Epidermal melanocyte (primary cell): ENCODE data around the gene LIFR.

Source experiments
- DNase-seq: peaks from one replicate; pipeline ENCODE4 v3.0.0; 2011; ENCODE audit warnings: low spot score; ENCODE audit not compliant: insufficient read length

The LIFR gene

DNA sequence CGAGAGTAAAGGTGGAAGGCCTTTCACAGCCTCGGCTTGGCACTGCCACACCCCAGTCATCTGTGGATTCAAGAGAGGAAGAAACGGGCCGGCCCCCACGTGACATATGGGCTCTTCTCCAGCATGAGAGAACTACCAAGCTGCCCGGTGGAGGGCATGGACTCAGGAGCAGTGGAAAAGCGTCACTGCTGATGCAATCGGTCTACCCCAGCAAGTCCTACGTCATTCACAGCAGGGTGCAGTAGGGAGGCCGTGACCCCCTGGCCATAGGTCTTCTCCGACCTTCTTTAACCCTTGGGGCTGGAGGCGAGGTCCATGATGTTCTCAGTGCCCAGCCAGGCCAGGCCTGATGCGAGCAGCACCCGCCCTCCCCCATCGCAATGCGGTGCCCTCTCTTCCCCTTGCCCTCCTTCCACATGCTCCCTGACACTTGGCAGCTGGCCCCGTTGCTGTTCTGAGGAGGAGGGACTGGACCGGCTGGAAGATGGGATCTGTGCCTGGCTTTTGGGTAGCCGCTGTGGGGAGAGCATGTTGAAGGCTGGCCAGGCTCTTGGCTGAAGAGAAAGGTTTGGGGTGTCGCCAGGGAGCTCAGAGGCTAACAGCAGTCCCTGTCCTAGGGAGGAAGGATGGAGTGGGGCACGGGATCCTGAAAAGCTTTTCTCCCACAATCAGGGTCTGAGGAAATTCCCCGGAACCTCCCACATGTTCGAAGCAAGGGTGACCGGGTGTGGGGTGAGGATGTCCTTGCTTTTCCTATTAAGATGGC is 89.8 kb downstream of the LIFR start:
- DNase-seq, result no peak

DNA sequence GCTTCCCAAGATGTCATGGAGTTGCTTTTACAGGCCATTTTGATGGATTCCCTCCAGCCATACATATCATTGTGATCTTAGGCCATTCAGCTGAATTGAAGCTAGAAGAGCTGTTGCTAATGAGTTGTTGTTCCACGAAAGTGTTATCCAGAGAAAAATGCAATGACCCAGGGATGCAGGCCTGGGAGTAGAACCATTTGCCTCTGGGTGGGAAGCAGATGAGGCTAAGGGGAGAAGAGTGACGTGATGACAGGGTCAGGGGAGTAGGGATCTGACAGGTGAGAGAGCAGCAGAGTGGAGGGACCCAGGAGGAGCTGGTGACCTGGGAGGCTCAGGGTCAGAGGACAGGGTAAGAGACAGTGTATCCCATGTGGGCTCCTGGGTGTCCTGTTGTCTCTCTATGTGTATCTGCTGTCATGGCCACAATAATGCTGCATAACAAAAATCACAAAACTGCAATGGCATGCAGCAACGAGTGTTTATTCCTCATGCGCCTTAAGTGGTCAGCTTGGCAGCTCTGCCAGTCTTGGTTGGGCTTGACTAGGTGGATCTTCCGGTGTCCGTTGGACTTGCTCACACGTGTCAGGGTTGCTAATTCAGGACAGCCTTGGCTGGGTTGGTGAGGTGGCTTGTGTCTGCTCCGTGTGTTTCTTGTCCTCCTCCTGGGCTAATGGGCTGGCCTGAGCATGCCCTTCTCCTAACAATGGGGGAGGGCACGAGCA is 90.6 kb downstream of the LIFR start:
- DNase-seq, result no peak

DNA sequence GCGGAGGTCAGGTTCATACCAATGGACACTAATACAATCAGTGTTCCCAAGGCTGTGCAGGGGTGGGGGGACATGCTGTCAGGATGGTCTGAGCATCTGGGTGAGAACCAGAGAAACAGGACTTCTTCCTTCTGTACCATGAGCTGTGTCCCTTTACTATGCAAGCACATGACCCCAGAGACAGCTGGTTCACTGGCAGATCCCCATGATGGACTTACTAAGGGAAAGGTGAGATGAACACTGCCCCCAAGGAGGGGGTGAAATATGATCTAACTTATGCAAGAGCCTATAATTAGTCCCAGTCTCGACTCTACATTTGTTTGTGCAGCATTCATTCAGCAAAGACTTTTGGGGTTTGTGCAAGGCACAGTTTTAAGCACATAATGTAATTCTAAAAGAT is 91.4 kb downstream of the LIFR start:
- no peak for DNase-seq

DNA sequence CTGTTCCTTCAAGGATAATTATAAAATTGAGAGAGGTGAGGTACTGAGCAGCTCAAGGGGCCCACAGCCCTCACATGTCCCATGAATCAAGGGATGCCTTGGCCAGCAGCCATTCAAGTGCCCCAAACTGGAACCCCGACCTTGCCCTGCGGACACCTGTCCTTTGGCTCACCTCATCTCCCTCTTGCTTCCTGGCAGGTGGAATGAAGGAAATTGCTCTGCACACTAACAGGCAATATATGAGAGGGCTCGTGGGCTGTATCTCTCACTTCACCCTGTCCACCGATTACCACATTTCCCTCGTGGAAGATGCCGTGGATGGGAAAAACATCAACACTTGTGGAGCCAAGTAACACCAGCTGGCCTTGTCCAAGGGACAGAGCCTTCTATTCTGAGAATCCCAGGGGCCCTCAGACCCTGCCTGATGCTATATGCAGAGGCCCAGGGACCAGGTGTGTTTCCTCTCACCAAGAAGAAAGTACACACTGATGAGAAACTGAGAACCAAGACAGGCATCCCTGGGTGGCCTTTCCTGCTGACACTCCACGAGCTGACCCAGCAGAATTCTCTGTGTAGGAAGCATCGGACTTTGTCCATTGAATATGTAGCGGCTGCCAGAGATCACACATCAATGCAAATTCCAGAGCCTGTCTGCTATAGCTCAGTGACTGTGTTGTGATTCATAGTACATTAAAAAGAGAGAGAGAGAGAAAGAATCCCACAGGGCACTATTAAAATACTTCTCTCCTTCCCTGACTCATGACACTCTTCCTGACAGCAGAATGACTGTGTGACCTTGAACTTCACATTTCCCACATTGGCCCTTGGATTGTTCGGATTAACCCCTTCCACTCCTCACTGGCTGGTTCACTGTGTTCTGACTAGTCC is 92.6 kb downstream of the LIFR start:
- DNase-seq, result peak; percentile 32

DNA sequence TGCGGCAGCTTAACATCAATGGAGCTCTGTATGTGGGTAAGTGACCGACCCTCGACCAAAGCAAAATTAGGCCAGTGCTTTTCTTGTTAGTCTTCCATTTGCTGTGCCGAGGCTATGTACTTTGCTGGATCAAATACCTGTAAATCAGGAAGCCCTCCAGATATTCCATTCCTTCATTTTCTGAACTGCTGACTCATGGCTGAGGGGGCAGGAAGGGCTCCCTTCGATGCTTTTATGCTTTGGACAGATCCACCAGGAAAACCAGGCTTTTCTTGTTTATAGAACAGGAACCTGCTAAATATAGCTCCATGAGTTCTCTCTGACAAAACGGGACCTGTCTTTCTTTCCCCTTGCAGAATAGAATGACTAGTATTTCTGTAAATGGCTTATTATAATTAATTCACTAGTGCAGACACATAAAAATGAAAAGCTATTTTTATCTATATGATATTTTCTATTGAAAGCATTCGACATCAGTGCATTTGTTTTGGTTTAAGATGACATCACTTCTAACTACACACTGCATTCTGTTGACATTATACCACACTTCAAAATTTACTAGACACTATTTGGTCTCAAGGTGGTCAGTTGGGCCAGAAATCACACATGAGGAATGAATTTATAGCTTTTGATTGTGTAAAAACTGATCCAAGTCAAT is 93.3 kb downstream of the LIFR start:
- DNase-seq, result no peak

DNA sequence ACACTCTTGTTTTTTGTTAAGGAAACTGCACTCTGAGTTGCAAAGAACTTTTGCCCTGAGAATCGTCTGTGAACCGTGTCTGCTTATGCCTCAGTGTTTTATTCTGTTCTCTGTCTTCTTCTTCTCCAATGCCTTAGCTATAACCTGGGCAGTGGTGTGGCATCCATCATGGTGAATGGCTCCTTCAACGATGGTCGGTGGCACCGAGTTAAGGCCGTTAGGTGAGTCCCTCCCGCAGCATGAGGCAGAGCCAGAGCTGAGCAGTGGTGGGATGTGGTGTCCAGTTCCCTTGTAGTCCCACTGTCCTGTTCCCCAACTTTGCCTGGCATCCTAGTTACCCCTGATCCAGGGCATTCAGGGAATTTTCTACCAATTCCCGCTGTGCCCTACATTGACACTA is 98.3 kb downstream of the LIFR start:
- DNase-seq, result no peak

DNA sequence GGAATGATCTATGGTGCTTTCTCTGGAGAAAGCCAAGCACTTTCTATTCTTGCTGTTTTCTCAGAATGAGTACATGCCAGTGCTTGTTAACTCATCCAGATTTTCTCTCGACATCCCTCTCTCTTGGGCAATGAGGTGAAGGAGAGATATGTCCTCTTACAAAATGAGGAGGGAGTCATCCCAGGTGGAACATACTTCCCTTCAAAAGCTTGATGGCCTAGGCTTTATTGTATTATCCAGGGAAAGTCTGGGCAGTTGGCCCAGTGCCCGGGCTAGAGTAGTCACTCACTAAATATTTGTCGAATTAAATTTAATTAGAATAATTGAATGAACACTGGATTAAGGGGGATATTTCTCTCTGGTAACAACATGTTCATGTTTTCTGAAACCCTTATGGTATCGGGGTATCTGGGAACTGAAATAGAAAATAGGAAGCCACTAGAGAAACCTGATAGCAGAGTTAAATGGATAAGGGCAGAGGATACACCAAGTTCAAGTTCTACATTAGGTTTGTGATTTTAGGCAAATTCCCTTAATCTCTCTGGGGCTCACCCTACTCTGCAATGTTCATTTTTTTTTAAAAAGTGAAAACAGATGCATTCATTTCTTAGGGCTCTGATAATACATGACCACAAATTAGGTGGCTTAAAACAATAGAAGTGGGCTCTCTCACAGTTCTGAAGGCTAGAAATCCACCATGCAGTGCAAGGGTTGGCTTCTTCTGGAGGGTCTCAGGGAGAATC is 99.6 kb downstream of the LIFR start:
- DNase-seq, result no peak

DNA sequence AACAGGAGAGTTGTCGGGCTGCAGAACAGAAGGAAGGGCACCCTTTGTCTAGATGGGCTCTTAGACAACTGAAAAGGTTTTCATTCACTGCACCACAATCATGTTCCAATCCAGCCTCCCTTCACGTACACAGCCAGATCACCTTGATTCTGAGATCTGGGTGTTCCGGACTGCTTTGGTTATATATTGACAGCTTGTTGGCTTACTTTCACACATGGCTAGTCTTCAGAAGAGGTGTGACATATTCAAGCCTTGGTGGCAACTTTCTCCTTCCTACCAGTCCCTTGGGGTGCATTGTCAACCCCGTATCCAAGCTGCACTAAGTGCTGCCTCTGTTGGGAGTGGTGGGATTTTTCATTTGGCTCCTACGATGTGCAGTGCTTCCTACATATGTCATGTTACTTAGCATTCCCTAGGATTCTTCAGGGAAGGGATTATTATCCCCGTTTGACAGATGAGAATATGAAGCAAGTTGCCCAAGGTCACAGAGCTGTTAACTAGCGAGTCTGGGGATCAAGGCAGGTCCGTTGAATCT is 100.6 kb downstream of the LIFR start:
- DNase-seq, result no peak

DNA sequence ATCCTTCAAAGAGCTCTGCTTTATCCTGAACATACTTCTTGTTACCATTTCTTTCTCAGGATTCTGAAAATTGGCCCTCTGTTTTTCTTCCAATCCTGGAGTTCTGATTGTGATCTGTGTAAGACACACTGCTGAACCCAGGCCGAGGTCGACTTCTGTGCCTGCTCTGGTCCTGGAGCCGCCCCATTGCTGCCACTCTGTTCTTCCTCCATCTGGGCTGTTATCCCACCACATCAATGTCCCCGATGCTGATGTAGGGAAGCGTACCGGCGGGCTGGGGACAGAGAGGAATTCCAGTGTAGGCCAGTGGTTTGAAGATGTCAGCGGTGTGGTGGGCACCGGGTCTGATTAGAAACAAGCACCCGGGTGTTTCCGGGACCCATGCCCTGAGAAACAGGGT is 102.5 kb downstream of the LIFR start:
- DNase-seq, result no peak

DNA sequence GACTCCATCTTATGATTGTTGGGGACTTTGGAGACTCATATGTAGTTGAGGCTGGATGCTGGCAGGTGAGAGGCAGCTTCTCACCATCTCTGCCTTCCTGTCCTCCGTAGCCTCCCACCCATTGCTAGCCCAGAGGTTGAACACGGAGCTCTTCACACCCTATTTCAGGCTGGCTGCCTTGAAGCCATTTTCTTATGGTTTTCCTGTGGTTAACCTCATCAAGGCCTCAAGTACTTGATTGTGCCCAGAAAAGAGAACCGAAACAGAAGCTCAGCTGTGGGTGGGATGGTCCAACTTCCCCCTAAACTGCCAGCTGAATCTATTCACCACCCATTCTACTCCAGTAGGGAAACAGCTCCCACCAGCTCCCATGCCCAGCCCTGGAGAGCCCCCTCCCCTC is 102.9 kb downstream of the LIFR start:
- DNase-seq, result no peak

DNA sequence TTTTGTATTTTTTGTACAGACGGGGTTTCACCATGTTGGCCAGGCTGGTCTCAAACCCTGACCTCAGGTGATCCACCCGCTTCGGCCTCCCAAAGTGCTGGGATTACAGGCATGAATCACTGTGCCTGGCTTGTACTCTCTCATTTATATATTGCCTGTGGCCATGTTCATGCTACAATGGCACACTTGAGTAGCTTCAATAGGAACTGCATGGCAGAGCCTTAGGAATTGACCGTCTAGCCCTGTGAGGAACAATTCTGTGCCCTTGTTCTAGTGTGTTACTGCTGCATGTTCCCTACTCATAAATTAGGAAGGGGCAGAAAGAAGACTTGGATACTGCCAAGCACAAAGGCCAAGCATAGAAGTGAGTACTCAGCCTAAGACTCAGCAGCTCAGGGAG is 104.2 kb downstream of the LIFR start:
- DNase-seq, result no peak

DNA sequence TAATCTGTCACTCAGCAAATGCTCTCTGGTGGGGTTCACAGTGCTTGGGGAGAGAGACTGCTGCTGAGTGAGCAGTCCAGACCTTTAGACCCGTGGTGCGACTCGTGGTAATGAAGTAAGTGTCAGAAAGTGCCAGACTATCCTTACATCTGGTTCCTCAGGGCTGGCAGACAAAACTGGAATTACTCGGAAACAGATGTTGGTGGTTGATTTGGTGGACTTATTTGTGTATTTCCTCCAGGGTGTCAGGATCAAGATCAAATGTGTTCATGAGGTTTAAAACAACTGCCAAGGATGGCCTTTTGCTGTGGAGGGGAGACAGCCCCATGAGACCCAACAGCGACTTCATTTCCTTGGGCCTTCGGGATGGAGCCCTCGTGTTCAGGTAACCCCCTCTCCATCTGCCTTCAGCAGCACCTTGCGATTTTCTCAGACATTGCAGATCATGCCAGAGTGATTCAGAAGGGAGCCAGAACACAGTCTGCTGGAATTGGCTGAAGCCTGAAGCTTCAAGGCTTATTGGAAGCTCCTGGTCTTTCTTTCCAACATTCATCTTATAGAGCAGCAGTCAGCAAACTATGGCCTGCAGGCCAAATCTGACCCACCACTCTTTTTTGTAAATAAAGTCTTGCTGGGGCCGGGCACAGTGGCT is 105.2 kb downstream of the LIFR start:
- DNase-seq, result peak; percentile 38

DNA sequence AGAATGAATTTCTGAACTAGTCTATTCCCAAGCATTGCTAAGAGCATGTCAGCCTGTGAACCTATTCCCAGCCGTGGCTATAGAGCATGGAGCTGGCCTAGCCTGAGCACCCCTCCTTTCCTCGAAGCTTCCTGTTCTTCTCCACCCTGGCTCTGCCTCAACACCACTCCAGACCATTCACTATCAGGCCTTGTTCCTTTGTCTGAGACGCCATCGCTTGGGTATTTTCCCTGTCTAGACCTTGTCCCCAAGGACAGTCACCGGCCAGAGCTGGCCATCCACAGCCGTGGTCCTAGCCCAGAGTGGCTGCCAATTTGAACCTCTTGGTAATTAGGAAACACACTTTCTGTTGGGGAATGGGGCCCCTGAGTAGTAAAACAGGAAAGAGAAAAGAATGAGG is 105.8 kb downstream of the LIFR start:
- no peak for DNase-seq

DNA sequence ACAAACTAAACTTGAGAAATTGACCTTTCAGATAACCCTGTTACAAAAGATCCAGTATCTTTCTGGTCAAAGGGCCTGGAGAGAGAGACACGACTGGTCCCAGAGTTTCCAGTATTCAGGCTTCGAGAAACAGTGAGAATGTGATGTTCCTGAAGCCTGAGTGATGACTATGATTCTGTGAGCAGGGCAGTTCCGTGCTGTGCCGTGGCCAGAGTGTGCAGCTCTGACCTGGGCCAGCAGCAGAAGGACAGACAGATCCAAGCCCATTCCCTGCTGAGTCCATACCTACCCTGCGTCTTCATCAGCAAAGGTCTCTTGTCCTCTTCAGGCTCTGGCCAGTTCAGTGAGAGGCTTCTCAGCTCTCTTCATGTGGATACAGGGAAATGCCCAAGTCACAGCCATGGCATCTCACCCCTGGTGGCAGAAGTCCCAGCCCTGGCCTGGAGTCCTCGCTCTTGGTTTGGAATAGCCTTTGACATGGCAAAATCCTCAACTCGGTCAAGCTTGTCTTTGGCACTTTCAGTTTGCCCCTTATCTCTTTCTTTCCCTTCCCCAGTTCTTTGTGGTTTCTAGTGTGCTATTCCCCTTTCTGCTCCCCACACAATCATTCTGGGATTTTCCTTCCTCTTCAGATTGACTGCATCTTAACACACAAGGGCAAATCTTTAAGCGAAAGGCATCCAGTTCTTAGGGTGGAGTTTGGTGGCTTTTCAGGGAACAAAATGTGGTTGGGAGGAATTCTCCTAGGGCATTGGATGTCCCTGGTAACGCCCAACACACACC is 107.7 kb downstream of the LIFR start:
- DNase-seq, result no peak

DNA sequence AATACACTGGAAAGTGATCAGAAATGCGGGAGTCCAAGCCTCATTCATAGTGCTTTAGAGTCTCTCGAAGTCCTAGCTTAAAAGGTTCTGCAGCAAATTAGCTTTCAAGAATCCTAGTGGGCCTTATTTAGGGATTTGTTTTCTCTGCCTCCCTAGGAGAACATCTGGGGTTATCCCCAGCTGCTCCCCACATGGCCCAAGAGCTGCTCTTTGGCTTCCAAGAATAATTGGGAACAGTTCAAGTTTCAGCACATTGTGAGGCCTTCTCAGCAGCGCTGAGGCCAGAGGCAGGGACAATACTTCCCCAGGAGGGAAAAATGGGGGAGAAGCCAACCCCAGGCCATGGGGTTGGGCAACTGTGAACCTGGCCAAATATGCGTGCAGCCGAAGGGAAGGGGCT is 108.7 kb downstream of the LIFR start:
- no peak for DNase-seq

DNA sequence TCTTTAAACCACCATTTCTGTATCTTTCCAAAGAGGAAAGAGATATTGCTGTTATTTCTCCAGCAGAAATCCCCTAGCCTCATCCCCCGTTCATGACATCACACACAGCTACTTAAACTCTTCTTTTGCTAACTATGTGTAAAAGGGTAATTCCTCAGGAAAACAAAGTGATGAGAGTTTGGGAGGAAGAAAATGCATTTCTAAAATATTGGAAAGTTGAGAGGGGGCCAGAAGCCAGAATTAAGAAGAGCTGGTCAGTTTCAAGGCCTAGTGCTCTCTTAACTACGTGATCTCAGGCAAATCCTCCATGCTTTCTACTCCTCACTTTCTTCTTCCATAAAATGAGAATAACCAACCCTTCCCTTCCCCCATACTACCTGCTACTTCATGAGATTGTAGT is 109.4 kb downstream of the LIFR start:
- no peak for DNase-seq

DNA sequence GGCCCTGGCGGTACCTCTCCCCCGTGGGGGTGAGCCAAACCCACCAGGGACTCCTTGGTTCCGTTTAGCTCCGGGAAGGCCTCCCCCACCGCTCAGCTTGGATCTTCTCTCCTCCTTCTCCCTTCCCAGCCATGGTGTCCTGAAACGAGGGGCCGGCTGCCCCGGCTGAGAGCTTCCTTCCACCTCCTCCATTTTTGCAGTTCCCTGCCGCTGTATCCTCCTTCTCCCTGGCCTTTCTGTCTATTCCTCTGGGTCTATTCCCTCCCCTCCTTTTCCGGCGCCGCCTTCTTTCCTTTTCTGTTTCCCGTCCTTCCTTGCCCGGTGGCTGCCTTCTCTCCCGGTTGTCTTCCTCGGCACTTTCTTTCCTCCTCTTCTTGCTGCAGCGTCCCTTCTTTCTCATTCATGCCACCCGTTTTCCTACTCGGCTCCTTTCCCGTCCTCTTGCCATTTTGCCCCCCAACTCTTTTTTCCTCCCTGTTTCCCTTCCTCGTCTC is 110.4 kb downstream of the LIFR start:
- DNase-seq, result no peak

DNA sequence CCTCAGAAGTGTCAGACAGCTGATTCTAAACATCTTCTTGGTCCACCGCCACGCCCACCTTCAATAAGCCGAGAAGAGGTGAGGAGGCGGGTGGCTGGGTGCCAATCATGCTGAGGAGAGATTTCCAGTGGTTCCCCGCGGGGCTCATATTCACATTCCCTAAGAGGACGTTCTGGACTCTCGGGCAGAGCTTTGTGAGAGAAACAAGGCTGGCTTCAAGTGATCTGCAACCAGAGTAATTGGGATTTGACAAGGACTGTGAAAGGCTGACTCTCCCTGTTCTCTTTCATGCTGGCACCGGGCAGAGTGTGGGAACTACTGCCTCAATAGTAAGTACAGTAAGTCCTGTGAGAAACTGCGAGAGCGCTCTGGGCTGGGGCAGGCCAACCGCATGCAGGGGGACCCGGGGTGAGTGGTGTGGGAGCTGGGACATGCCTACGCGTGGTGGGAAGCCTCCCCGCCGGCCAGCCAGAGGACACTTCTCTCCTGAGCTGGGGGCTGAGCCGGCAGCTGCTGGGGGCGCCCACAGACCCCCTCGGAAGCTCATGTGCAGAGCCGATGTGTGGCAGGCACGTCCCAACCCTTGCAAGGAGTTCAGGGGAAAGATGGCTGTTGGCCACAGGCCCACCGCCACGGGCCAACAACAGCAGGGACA is 110.9 kb downstream of the LIFR start:
- no peak for DNase-seq

DNA sequence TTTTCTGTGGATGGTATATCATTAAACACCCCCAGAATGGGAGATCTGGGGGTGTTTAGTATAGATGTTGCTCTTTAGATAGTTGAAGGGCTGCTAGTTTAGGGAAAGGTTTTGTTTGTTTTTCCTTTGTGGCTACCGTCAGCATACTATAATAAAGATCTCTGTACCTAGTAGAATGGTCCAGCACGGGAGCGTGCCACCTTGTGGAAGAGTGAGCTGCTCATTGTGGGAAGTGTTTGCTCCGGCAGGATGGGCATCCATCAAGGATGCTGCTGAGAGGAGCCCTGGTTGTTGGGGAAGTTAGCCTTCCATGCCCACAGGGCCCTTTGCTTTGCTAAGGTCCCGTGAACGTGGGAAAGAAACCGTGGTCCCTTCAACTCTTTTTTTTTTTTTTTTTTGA is 113.1 kb downstream of the LIFR start:
- DNase-seq, result no peak
